ENCODE measurements around the gene CFAP221.

Gene CFAP221

DNA sequence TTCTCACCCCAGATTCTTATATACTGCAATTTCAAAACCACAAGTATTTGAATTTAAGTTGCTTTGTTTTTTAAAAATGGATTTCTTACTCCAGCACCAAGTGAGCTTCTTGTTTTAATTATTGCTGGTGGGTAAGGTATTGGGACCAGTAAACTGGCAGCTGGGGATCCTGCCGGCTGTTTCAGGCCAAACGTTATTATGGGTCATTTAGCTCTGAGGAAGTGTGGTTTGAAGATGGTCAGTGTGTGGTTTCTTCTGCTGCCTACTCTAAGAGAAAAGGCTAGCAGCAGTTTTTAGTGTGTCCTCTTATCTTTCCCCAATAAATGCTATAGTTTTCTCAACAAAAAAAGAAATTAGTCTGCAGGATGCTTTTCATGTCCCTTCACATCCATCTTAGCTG, 30.6 kb downstream of the CFAP221 start:
- H3K23ac ChIP-seq (ENCODE audit: low read length in 2 of 2): no peak overlapping the region
- no peak overlapping the region for H2BK15ac ChIP-seq (ENCODE audit: low read depth, poor library complexity, severe bottlenecking)
- H4K91ac ChIP-seq (ENCODE audit: low read length): no peak overlapping the region
- H3K4me2 ChIP-seq (ENCODE audit: low read length, poor library complexity, severe bottlenecking): no peak overlapping the region
- no peaks in the 10 kb centered on the region for H3K79me1 ChIP-seq (replicated peaks; ENCODE audit: low read length, poor library complexity, severe bottlenecking)
- no peak overlapping the region for H3K4ac ChIP-seq (ENCODE audit: low read depth in 1 of 2, low read length in 2 of 2)
- H2BK120ac ChIP-seq (ENCODE audit: low read depth, low read length): no peak overlapping the region
- no peaks in the 10 kb centered on the region for H3K9me3 ChIP-seq (ENCODE audit: control insufficient read depth, low read length)
- no peak overlapping the region for H3K14ac ChIP-seq (ENCODE audit: low read length in 2 of 2)
- no peak overlapping the region for H2AFZ ChIP-seq (ENCODE audit: low read depth, low read length)
- peaks cover 8 to 11% of the 10 kb centered on the region in 2 experiments for H3K27me3 ChIP-seq (ENCODE audit: control insufficient read depth in 1 of 2, insufficient read depth in 1 of 2, low read length in 2 of 2)
- H3K36me3 ChIP-seq (ENCODE audit: control insufficient read depth in 1 of 2, insufficient read depth in 2 of 2, low read depth in 1 of 2, low read length in 2 of 2): no peaks in the 10 kb centered on the region
- WGBS: 100% methylated on average over 1 of the region's 2 CpGs
- H2BK12ac ChIP-seq (ENCODE audit: low read length in 2 of 2): no peak overlapping the region
- peaks cover 2% of the 10 kb centered on the region for H3K4me1 ChIP-seq (ENCODE audit: control insufficient read depth, insufficient read depth, low read depth, low read length)
- no peak overlapping the region for H4K8ac ChIP-seq (ENCODE audit: low read length)
- no peak for DNase-seq
- H2AK5ac ChIP-seq (ENCODE audit: low read length, severe bottlenecking): no peak overlapping the region
- H3K4me3 ChIP-seq (ENCODE audit: insufficient read depth in 1 of 2, low read depth in 1 of 2, low read length in 2 of 2): no peak overlapping the region
- no peak overlapping the region for H3K18ac ChIP-seq (ENCODE audit: low read depth in 1 of 2, low read length in 2 of 2)
- H3K9ac ChIP-seq (ENCODE audit: low read length): no peak overlapping the region
- no peak overlapping the region for H3K27ac ChIP-seq (ENCODE audit: low read length, poor library complexity, severe bottlenecking)
- no peak overlapping the region for H2BK5ac ChIP-seq (ENCODE audit: low read depth, low read length, poor library complexity, severe bottlenecking)

GRCh38 chr2:119575439-119575838, 31.2 kb downstream of the CFAP221 start:
- H2AFZ ChIP-seq (ENCODE audit: low read depth, low read length): no peak overlapping the region
- no peak overlapping the region for H3K18ac ChIP-seq (ENCODE audit: low read depth in 1 of 2, low read length in 2 of 2)
- H3K9ac ChIP-seq (ENCODE audit: low read length): no peak overlapping the region
- H2BK12ac ChIP-seq (ENCODE audit: low read length in 2 of 2): no peak overlapping the region
- no peak overlapping the region for H3K4me2 ChIP-seq (ENCODE audit: low read length, poor library complexity, severe bottlenecking)
- H2BK5ac ChIP-seq (ENCODE audit: low read depth, low read length, poor library complexity, severe bottlenecking): no peak overlapping the region
- H3K4me3 ChIP-seq (ENCODE audit: insufficient read depth in 1 of 2, low read depth in 1 of 2, low read length in 2 of 2): no peak overlapping the region
- H4K8ac ChIP-seq (ENCODE audit: low read length): no peak overlapping the region
- no peak for DNase-seq
- no peak overlapping the region for H3K14ac ChIP-seq (ENCODE audit: low read length in 2 of 2)
- H2BK120ac ChIP-seq (ENCODE audit: low read depth, low read length): no peak overlapping the region
- peaks cover 2% of the 10 kb centered on the region for H3K4me1 ChIP-seq (ENCODE audit: control insufficient read depth, insufficient read depth, low read depth, low read length)
- peaks cover 8 to 11% of the 10 kb centered on the region in 2 experiments for H3K27me3 ChIP-seq (ENCODE audit: control insufficient read depth in 1 of 2, insufficient read depth in 1 of 2, low read length in 2 of 2)
- no peak overlapping the region for H2BK15ac ChIP-seq (ENCODE audit: low read depth, poor library complexity, severe bottlenecking)
- no peak overlapping the region for H2AK5ac ChIP-seq (ENCODE audit: low read length, severe bottlenecking)
- H3K4ac ChIP-seq (ENCODE audit: low read depth in 1 of 2, low read length in 2 of 2): no peak overlapping the region
- H3K23ac ChIP-seq (ENCODE audit: low read length in 2 of 2): no peak overlapping the region
- no peak overlapping the region for H4K91ac ChIP-seq (ENCODE audit: low read length)
- H3K27ac ChIP-seq (ENCODE audit: low read length, poor library complexity, severe bottlenecking): no peak overlapping the region
- H3K79me1 ChIP-seq (replicated peaks; ENCODE audit: low read length, poor library complexity, severe bottlenecking): no peaks in the 10 kb centered on the region
- WGBS: 60% methylated on average over 1 of the region's 1 CpG
- no peaks in the 10 kb centered on the region for H3K9me3 ChIP-seq (ENCODE audit: control insufficient read depth, low read length)
- H3K36me3 ChIP-seq (ENCODE audit: control insufficient read depth in 1 of 2, insufficient read depth in 2 of 2, low read depth in 1 of 2, low read length in 2 of 2): no peaks in the 10 kb centered on the region

DNA sequence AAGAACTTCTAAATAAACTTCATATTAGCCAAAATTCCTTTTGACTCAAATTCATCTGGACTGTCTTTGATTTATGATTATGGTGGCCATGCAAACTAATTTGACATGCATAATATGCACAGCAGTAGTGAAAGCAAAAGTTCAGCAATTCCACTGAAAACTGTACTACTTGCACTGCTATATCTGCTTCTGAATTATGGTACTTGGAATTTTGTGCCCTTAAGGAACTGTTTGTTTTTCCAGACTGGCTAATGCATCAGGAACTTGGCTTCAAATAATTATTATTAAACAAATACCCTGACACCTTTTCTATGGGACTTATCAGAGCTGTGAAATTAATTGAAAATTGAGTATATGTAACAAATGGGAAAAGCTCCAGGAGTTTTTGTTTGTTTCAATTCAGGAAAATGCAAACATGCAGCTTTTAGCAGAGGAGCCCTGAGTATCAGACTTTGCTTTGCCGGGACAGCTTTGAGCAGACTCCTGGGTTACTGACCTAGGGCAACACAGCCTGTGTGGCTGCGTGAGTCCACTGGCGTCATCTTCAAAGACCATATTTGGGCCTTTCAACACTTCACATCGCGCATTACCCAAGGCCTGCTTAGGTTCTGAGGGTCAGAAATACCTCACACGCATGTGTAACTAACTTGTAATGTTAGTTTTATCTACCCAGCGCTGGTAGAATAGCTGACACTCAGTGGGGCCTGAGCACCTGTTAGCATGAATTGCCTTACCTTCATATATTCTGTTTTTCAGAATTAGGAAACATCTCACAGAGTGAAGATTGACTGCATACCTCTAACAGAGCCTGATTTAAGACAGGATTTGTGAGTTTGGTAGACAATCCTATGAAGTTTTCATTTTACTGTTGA, 35.4 kb downstream of the CFAP221 start:
- no peak overlapping the region for H4K8ac ChIP-seq (ENCODE audit: low read length)
- H3K27ac ChIP-seq (ENCODE audit: low read length, poor library complexity, severe bottlenecking): no peak overlapping the region
- no peak overlapping the region for H2BK15ac ChIP-seq (ENCODE audit: low read depth, poor library complexity, severe bottlenecking)
- no peak overlapping the region for H3K18ac ChIP-seq (ENCODE audit: low read depth in 1 of 2, low read length in 2 of 2)
- H2BK5ac ChIP-seq (ENCODE audit: low read depth, low read length, poor library complexity, severe bottlenecking): no peak overlapping the region
- H2AK5ac ChIP-seq (ENCODE audit: low read length, severe bottlenecking): no peak overlapping the region
- H3K27me3 ChIP-seq (ENCODE audit: control insufficient read depth in 1 of 2, insufficient read depth in 1 of 2, low read length in 2 of 2): peaks cover 0 to 6% of the 10 kb centered on the region in 2 experiments
- H3K9me3 ChIP-seq (ENCODE audit: control insufficient read depth, low read length): no peaks in the 10 kb centered on the region
- no peak overlapping the region for H3K4me2 ChIP-seq (ENCODE audit: low read length, poor library complexity, severe bottlenecking)
- no peaks in the 10 kb centered on the region for H3K79me1 ChIP-seq (replicated peaks; ENCODE audit: low read length, poor library complexity, severe bottlenecking)
- no peak overlapping the region for H2BK120ac ChIP-seq (ENCODE audit: low read depth, low read length)
- H3K9ac ChIP-seq (ENCODE audit: low read length): no peak overlapping the region
- H2BK12ac ChIP-seq (ENCODE audit: low read length in 2 of 2): no peak overlapping the region
- no peak overlapping the region for H4K91ac ChIP-seq (ENCODE audit: low read length)
- H3K14ac ChIP-seq (ENCODE audit: low read length in 2 of 2): no peak overlapping the region
- no peak overlapping the region for H2AFZ ChIP-seq (ENCODE audit: low read depth, low read length)
- WGBS: 93% methylated on average over 6 of the region's 7 CpGs
- peaks cover 2% of the 10 kb centered on the region for H3K4me1 ChIP-seq (ENCODE audit: control insufficient read depth, insufficient read depth, low read depth, low read length)
- H3K4ac ChIP-seq (ENCODE audit: low read depth in 1 of 2, low read length in 2 of 2): no peak overlapping the region
- no peak overlapping the region for H3K4me3 ChIP-seq (ENCODE audit: insufficient read depth in 1 of 2, low read depth in 1 of 2, low read length in 2 of 2)
- no peak for DNase-seq
- H3K23ac ChIP-seq (ENCODE audit: low read length in 2 of 2): no peak overlapping the region
- no peaks in the 10 kb centered on the region for H3K36me3 ChIP-seq (ENCODE audit: control insufficient read depth in 1 of 2, insufficient read depth in 2 of 2, low read depth in 1 of 2, low read length in 2 of 2)

- Histone ChIP-seq H3K27ac (ENCODE audit: low read length, poor library complexity, severe bottlenecking) (no peak overlapping the region), H3K4me3 (ENCODE audit: insufficient read depth in 1 of 2, low read depth in 1 of 2, low read length in 2 of 2) (no peak overlapping the region), H3K18ac (ENCODE audit: low read depth in 1 of 2, low read length in 2 of 2) (no peak overlapping the region), H3K23ac (ENCODE audit: low read length in 2 of 2) (no peak overlapping the region), H3K27me3 (ENCODE audit: control insufficient read depth in 1 of 2, insufficient read depth in 1 of 2, low read length in 2 of 2) (peaks cover 0 to 6% of the 10 kb centered on the region in 2 experiments), H4K91ac (ENCODE audit: low read length) (no peak overlapping the region), H3K4ac (ENCODE audit: low read depth in 1 of 2, low read length in 2 of 2) (no peak overlapping the region), H2AK5ac (ENCODE audit: low read length, severe bottlenecking) (no peak overlapping the region), H2BK120ac (ENCODE audit: low read depth, low read length) (no peak overlapping the region), H3K4me2 (ENCODE audit: low read length, poor library complexity, severe bottlenecking) (no peak overlapping the region), H3K36me3 (ENCODE audit: control insufficient read depth in 1 of 2, insufficient read depth in 2 of 2, low read depth in 1 of 2, low read length in 2 of 2) (no peaks in the 10 kb centered on the region), H3K9ac (ENCODE audit: low read length) (no peak overlapping the region), H2BK5ac (ENCODE audit: low read depth, low read length, poor library complexity, severe bottlenecking) (no peak overlapping the region), H2BK12ac (ENCODE audit: low read length in 2 of 2) (no peak overlapping the region), H3K9me3 (ENCODE audit: control insufficient read depth, low read length) (no peaks in the 10 kb centered on the region), H3K4me1 (ENCODE audit: control insufficient read depth, insufficient read depth, low read depth, low read length) (no peaks in the 10 kb centered on the region), H3K79me1 (replicated peaks; ENCODE audit: low read length, poor library complexity, severe bottlenecking) (no peaks in the 10 kb centered on the region), H4K8ac (ENCODE audit: low read length) (no peak overlapping the region), H2BK15ac (ENCODE audit: low read depth, poor library complexity, severe bottlenecking) (no peak overlapping the region), H2AFZ (ENCODE audit: low read depth, low read length) (no peak overlapping the region), H3K14ac (ENCODE audit: low read length in 2 of 2) (no peak overlapping the region)
- WGBS: 77% methylated on average over 4 of the region's 4 CpGs
- no peak for DNase-seq
Measured at GRCh38 chr2:119580550-119581072, 36.4 kb downstream of the CFAP221 start.
